A549 (cell line): ENCODE results near the gene ELOVL6. TPM values are rescaled to one million over a fixed set of nuclear protein-coding genes. Genes with fewer than 3 reads are reported as not detected.
"Not testable (repeated sequence)": the region's sequence is repeated elsewhere in the genome, so short reads cannot be mapped to it uniquely, and the experiment has no call there.

Experiments
- ATAC-seq, 2 experiments: fragments of 200-7000 bp in 1 of 2; fragments of >200 bp in 1 of 2; cut with Nextera tagmentation in 1 of 2; cut with Tn5 transposase in 1 of 2; 3 replicates each; pipeline versions ENCODE4 v1.8.0 to v1.9.1; 2018 to 2020; ENCODE audit warnings: mild to moderate bottlenecking in 1 of 2, moderate library complexity in 1 of 2
- CTCF ChIA-PET: fragments of 300-600 bp; sonication (Branson Sonifier 250); formaldehyde crosslinking; extraction: SDS; loops from one replicate; lab custom pipeline; 2021; ENCODE audit warnings: antibody characterized with exemption, inconsistent platforms; lab: Yijun Ruan, JAX
- POLR2A ChIA-PET: fragments of 350-600 bp; formaldehyde crosslinking; extraction: SDS; loops from one replicate; lab custom pipeline; 2021; ENCODE audit warnings: antibody characterized with exemption, inconsistent platforms; lab: Yijun Ruan, JAX
- DNase-seq, 2 experiments: peaks; one replicate each; pipeline versions ENCODE4 v3.0.0 to v3.0.0-alpha.2; 2011 to 2016; ENCODE audit warnings: low read depth in 1 of 2, low spot score in 1 of 2
- FAIRE-seq: peaks from 2 replicates; lab custom pipeline; 2011; peaks lifted over from hg19 to GRCh38; lab: Jason Lieb, UNC
- H3K27ac ChIP-seq, 2 experiments: fragments of >200 bp; sonication (Bioruptor Twin); formaldehyde crosslinking; 3 replicates each; pipeline ENCODE4 v1.5.1; 2016 to 2017
- H3K4me1 ChIP-seq: fragments of >200 bp; sonication (Bioruptor Twin); formaldehyde crosslinking; 3 replicates; pipeline ENCODE4 v1.6.1; 2016
- H3K4me2 ChIP-seq: fragments of >200 bp; sonication (Bioruptor Twin); formaldehyde crosslinking; 3 replicates; pipeline ENCODE4 v1.6.1; 2016
- H3K4me3 ChIP-seq: fragments of >200 bp; sonication (Bioruptor Twin); formaldehyde crosslinking; 3 replicates; pipeline ENCODE4 v1.5.1; 2016
- H3K9me3 ChIP-seq: fragments of >200 bp; sonication (Bioruptor Twin); formaldehyde crosslinking; 3 replicates; pipeline ENCODE4 v1.6.1; 2016
- CBX8 ChIP-seq: fragments of 200-600 bp; sonication (generic); IDR thresholded peaks from 2 replicates; pipeline ENCODE4 v1.6.1; 2016
- CHD4 ChIP-seq: fragments of 200-600 bp; sonication (generic); IDR thresholded peaks from 2 replicates; pipeline ENCODE4 v1.6.1; 2016; ENCODE audit warnings: antibody characterized with exemption, mild to moderate bottlenecking, borderline replicate concordance
- EHF ChIP-seq: fragments of 250-450 bp; sonication (Bioruptor Pico); IDR thresholded peaks from 2 replicates; pipeline ENCODE4 v1.5.0; 2020; ENCODE audit warnings: mild to moderate bottlenecking
- EHMT2 ChIP-seq: fragments of 200-600 bp; sonication (generic); IDR thresholded peaks from 2 replicates; pipeline ENCODE4 v1.6.1; 2016; ENCODE audit warnings: antibody characterized with exemption, low read depth, mild to moderate bottlenecking, moderate library complexity
- HDAC2 ChIP-seq: fragments of 200-600 bp; sonication (generic); IDR thresholded peaks from 2 replicates; pipeline ENCODE4 v1.6.1; 2016
- HEYL ChIP-seq: fragments of 250-450 bp; sonication (Bioruptor Pico); IDR thresholded peaks from 2 replicates; pipeline ENCODE4 v1.8.0; 2021; ENCODE audit warnings: mild to moderate bottlenecking, moderate library complexity
- HOXA7 ChIP-seq: fragments of 250-450 bp; sonication (Bioruptor Pico); IDR thresholded peaks from 2 replicates; pipeline ENCODE4 v1.5.0; 2020; ENCODE audit warnings: mild to moderate bottlenecking, moderate library complexity
- HOXB13 ChIP-seq: fragments of 250-450 bp; sonication (Bioruptor Pico); IDR thresholded peaks from 2 replicates; pipeline ENCODE4 v1.5.0; 2020; ENCODE audit warnings: low read depth, mild to moderate bottlenecking, moderate library complexity
- HOXB5 ChIP-seq: fragments of 250-450 bp; sonication (Bioruptor Pico); IDR thresholded peaks from 2 replicates; pipeline ENCODE4 v1.5.0; 2020; ENCODE audit warnings: mild to moderate bottlenecking, moderate library complexity
- MAFK ChIP-seq: fragments of 450-650 bp; IDR thresholded peaks from 2 replicates; pipeline ENCODE4 v1.6.1; 2014; ENCODE audit not compliant: partially characterized antibody
- MAZ ChIP-seq: fragments of 150-350 bp; IDR thresholded peaks from 2 replicates; pipeline ENCODE4 v1.6.1; 2014; ENCODE audit warnings: antibody characterized with exemption, low read depth, low read length, borderline replicate concordance
- NFE2L2 ChIP-seq: fragments of 150-350 bp; conservative IDR thresholded peaks from 2 replicates; pipeline ENCODE4 v1.6.1; 2014; ENCODE audit warnings: low read length
- POLR2A ChIP-seq: IDR thresholded peaks from 2 replicates; pipeline ENCODE4 v1.6.1; 2012; ENCODE audit warnings: mild to moderate bottlenecking, low read length
- TP53 ChIP-seq: fragments of 250-450 bp; sonication (Bioruptor Pico); IDR thresholded peaks from 2 replicates; pipeline ENCODE4 v1.5.0; 2021; ENCODE audit warnings: mild to moderate bottlenecking, moderate library complexity
- WGBS: methylation state at CpG from one replicate; pipeline ENCODE4 v1.1.6; 2017; ENCODE audit errors: missing lambda C conversion rate; 5-methylcytosine and 5-hydroxymethylcytosine counted together
- polyA plus RNA-seq, 4 experiments: library from polyadenylated mRNA; depleted of rRNA in 3 of 4; stranded (reverse); fragments of >200 nt; fragmentation: RNase III in 1 of 4; extraction: RNeasy Plus Mini Kit Qiagen cat#74134 plus additional on column Dnase treatment in 1 of 4; gene quantifications; 2 replicates in 3 of 4; 3 replicates in 1 of 4; pipeline ENCODE4 v1.2.3, GENCODE V29; 2011 to 2017
- TF ChIP-seq, protein P1 (sequence below): fragments of 150-350 bp; IDR thresholded peaks from 2 replicates; pipeline ENCODE4 v1.6.1; 2014; ENCODE audit warnings: low read depth, mild to moderate bottlenecking, low read length
- TF ChIP-seq, protein P2 (sequence below): IDR thresholded peaks from 2 replicates; pipeline ENCODE4 v1.6.1; 2012
- TF ChIP-seq, protein P3 (sequence below): fragments of 250-450 bp; sonication (Bioruptor Pico); IDR thresholded peaks from 2 replicates; pipeline ENCODE4 v1.5.0; 2021; ENCODE audit warnings: mild to moderate bottlenecking, moderate library complexity, borderline replicate concordance

Gene ELOVL6
- polyA plus RNA-seq, 2 of the 4 experiments (the other 2 are of a cell fraction), result 22.0 to 26.8 TPM

DNA sequence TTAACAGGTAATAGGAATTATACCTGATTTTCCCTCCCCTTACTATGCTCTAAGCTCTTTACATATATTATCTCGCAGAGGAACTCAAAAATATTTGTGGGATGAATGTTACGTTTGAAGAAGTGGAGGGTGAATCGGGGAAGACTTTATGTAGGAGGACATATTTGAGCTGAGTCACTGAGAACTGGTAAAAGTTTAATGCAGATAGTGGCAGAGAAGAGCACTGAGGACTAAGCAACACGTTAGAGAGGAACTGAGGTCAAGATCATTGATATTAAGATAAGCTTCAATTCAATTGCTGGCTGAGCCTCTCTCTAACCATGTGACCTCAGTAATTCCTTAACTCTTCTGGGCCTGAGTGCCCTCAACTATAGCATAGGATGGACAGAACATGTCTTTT is 26.4 kb upstream of the ELOVL6 start (continued):
- TF ChIP-seq HOXB13 (CRISPR knock-in tag), result no peak
- TF ChIP-seq, protein P1, sequence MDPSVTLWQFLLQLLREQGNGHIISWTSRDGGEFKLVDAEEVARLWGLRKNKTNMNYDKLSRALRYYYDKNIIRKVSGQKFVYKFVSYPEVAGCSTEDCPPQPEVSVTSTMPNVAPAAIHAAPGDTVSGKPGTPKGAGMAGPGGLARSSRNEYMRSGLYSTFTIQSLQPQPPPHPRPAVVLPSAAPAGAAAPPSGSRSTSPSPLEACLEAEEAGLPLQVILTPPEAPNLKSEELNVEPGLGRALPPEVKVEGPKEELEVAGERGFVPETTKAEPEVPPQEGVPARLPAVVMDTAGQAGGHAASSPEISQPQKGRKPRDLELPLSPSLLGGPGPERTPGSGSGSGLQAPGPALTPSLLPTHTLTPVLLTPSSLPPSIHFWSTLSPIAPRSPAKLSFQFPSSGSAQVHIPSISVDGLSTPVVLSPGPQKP, result no peak

DNA sequence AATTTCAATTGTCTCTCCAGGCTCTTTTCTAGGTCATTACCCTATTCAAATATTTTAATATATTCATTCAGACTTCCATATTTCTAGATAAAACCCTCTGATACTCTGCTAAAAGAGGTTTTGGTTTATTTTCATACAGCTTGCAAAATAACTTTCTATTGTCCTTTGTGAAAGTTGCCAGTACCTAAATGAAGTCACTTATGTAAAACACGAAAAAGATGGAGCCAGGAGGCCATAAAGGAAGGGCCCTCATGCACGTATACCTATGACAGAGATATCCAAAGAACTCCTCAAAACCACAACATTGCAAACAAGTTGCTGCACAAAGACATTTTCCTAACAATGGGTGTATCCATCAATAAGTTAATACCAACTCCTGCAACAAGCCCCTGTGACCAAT is 25.7 kb upstream of the ELOVL6 start:
- H3K4me1 ChIP-seq, result 0 out of 3 replicates have a peak, but pooled peaks cover 6% of the 10 kb centered on the region
- no peak overlapping the region for H3K27ac ChIP-seq
- ATAC-seq, result no peak
- no peaks in the 10 kb centered on the region for H3K9me3 ChIP-seq
- 83% methylated on average over 2 of the region's 2 CpGs for WGBS
- DNase-seq, result no peak
- no peak for FAIRE-seq
- TF ChIP-seq, protein P2, sequence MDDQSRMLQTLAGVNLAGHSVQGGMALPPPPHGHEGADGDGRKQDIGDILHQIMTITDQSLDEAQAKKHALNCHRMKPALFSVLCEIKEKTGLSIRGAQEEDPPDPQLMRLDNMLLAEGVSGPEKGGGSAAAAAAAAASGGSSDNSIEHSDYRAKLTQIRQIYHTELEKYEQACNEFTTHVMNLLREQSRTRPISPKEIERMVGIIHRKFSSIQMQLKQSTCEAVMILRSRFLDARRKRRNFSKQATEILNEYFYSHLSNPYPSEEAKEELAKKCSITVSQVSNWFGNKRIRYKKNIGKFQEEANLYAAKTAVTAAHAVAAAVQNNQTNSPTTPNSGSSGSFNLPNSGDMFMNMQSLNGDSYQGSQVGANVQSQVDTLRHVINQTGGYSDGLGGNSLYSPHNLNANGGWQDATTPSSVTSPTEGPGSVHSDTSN, result no peak
- POLR2A ChIA-PET, result no interaction called here
- H3K4me2 ChIP-seq, result no peak overlapping the region
- no peak overlapping the region for H3K4me3 ChIP-seq
- CTCF ChIA-PET, result interaction anchor here (1.7 kb wide), 1 partner anchor 13 kb away, joined by 4 read pairs; no protein-coding TSS in a partner anchor

DNA sequence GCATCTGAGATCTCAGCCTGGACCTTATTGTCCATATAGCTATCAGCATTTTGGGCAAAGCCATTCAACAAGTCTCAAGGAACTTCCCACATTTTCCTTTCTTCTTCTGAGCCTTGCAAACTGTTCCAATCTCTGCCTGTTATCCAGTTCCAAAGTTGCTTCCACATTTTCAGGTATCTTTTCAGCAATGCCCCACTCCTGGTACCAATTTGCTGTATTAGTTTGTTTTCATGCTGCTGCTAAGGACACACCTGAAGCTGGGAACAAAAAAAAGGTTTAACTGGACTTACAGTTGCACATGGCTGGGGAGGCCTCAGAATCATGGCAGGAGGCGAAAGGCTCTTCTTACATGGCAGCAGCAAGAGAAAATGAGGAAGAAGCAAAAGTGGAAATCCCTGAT is 20.5 kb upstream of the ELOVL6 start:
- ATAC-seq, H3K4me3 ChIP-seq, CTCF ChIA-PET, FAIRE-seq, H3K4me2 ChIP-seq, H3K9me3 ChIP-seq, DNase-seq, H3K27ac ChIP-seq, POLR2A ChIA-PET, H3K4me1 ChIP-seq: not testable (repeated sequence)
- 50% methylated on average over 1 of the region's 1 CpG for WGBS

DNA sequence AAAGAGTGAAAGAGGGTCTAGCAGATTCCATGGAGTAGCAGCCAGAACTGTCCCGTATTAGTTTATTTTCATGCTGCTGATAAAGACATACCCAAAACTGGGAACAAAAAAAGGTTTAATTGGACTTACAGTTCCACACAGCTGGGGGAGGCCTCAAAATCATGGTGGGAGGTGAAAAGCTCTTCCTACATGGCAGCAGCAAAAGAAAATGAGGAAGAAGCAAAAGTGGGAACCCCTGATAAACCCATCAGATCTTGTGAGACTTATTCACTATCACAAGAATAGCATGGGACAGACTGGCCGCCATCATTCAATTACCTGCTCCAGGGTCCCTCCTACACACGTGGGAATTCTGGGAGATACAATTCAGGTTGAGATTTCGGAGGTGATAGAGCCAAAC is 18.8 kb upstream of the ELOVL6 start:
- H3K4me3 ChIP-seq, ATAC-seq, H3K4me1 ChIP-seq, H3K4me2 ChIP-seq, H3K9me3 ChIP-seq, FAIRE-seq, H3K27ac ChIP-seq, DNase-seq, POLR2A ChIA-PET: not testable (repeated sequence)
- CTCF ChIA-PET, result interaction anchor here (1.2 kb wide), 1 partner anchor 9 kb away, joined by 5 read pairs; no protein-coding TSS in a partner anchor
- 38% methylated on average over 4 of the region's 4 CpGs for WGBS

DNA sequence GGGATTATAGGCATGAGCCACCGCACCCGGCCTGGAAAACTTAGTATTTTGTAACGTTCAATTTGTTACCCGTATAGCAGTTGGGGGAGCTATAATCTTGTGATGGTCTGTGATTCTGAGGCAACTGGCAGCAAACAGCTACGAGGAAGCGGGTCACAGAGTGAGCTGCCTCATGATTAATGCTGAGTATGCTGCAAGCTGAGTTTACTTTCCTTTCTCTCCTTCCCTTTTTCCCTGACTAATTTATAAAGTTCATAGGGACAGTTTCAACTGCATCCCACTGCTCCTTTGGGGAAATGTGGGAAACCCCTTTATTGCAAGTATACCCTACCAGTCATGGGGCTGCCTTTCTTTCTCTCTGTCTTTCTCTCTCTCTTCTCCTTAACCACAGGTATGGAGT is 17.7 kb upstream of the ELOVL6 start:
- no peak for ATAC-seq
- Histone ChIP-seq H3K4me2 (no peak overlapping the region), H3K4me3 (no peak overlapping the region), H3K9me3 (no peaks in the 10 kb centered on the region), H3K27ac (no peak overlapping the region)
- no peak for DNase-seq
- FAIRE-seq, result no peak
- CTCF ChIA-PET, result no interaction called here
- TF ChIP-seq POLR2A, result no peak
- TF ChIP-seq EHF, result no peak
- TF ChIP-seq MAFK, result no peak
- TF ChIP-seq, protein P3, sequence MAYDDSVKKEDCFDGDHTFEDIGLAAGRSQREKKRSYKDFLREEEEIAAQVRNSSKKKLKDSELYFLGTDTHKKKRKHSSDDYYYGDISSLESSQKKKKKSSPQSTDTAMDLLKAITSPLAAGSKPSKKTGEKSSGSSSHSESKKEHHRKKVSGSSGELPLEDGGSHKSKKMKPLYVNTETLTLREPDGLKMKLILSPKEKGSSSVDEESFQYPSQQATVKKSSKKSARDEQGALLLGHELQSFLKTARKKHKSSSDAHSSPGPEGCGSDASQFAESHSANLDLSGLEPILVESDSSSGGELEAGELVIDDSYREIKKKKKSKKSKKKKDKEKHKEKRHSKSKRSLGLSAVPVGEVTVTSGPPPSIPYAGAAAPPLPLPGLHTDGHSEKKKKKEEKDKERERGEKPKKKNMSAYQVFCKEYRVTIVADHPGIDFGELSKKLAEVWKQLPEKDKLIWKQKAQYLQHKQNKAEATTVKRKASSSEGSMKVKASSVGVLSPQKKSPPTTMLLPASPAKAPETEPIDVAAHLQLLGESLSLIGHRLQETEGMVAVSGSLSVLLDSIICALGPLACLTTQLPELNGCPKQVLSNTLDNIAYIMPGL, result no peak
- no peak for TF ChIP-seq HOXB5 (CRISPR knock-in tag)
- TF ChIP-seq HDAC2, result no peak
- TF ChIP-seq HEYL (CRISPR knock-in tag), result no peak
- TF ChIP-seq CBX8, result no peak
- TF ChIP-seq HOXA7 (CRISPR knock-in tag), result no peak
- no peak for TF ChIP-seq EHMT2
- no peak for TF ChIP-seq MAZ
- TF ChIP-seq TP53 (CRISPR knock-in tag), result no peak
- TF ChIP-seq HOXB13 (CRISPR knock-in tag), result no peak
- TF ChIP-seq NFE2L2, result no peak
- TF ChIP-seq CHD4, result no peak
- TF ChIP-seq, all 56 proteins: peak for 0
- H3K4me1 ChIP-seq, result no peaks in the 10 kb centered on the region
- POLR2A ChIA-PET, result no interaction called here
- 59% methylated on average over 6 of the region's 6 CpGs for WGBS
